ENCODE results near the gene HSPA2. TPM values are rescaled to one million over a fixed set of nuclear protein-coding genes. Genes with fewer than 3 reads are reported as not detected.

Gene HSPA2
- total RNA-seq, 1 experiment from 2014 or later, result 8.7 TPM

DNA sequence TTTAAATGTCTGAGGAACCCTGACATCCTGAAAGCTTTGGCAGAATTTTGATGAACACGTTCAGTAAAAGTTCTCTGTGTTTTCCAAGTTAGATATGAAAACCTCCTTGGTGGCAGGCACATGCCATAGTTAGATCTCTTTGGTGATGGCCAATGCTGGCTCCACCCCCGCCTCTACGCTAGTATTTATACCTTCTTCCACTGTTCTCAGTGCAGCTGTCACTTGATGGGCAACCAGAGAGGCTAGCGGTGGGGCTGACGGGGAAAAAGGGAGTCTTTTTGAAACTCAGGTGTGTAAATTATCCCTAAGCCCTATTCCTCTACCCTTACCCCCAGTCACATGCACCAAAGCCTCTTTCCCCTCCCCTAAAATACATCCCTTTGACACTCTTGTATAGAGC, 41.3 kb downstream of the HSPA2 start:
- Histone ChIP-seq H3K4me1 (peaks cover 21% of the 10 kb centered on the region), H3K36me3 (ENCODE audit: control insufficient read depth, insufficient read depth, low read length) (no peaks in the 10 kb centered on the region), H3K4me3 (ENCODE audit: low read depth, low read length) (no peak overlapping the region), H3K27me3 (replicated peaks; ENCODE audit: control insufficient read depth, insufficient read depth, low read length) (no peaks in the 10 kb centered on the region), H3K9me3 (no peaks in the 10 kb centered on the region)
- Mint-ChIP-seq H3K4me3 (ENCODE audit: unreplicated experiment) (no peak overlapping the region), H3K4me1 (ENCODE audit: low read depth, unreplicated experiment) (peaks cover 17% of the 10 kb centered on the region), H3K27me3 (ENCODE audit: insufficient read depth, unreplicated experiment) (no peaks in the 10 kb centered on the region), H3K9me3 (ENCODE audit: unreplicated experiment) (no peaks in the 10 kb centered on the region), H3K27ac (ENCODE audit: unreplicated experiment) (peak overlapping the region; percentile 75), H3K36me3 (ENCODE audit: insufficient read depth, unreplicated experiment) (no peaks in the 10 kb centered on the region)
- BruUV-seq (replicated peaks), result no TSS peak
- intact Hi-C loops (cut with micrococcal nuclease; ENCODE audit: unreplicated experiment), result no loop called here
- DNase-seq, result no peak
- TF ChIP-seq, protein P1, sequence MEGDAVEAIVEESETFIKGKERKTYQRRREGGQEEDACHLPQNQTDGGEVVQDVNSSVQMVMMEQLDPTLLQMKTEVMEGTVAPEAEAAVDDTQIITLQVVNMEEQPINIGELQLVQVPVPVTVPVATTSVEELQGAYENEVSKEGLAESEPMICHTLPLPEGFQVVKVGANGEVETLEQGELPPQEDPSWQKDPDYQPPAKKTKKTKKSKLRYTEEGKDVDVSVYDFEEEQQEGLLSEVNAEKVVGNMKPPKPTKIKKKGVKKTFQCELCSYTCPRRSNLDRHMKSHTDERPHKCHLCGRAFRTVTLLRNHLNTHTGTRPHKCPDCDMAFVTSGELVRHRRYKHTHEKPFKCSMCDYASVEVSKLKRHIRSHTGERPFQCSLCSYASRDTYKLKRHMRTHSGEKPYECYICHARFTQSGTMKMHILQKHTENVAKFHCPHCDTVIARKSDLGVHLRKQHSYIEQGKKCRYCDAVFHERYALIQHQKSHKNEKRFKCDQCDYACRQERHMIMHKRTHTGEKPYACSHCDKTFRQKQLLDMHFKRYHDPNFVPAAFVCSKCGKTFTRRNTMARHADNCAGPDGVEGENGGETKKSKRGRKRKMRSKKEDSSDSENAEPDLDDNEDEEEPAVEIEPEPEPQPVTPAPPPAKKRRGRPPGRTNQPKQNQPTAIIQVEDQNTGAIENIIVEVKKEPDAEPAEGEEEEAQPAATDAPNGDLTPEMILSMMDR (IDR thresholded peaks at IDR 0.05; ENCODE audit: insufficient read depth in 1 of 2, low read depth in 1 of 2, low read length in 1 of 2, severe bottlenecking in 1 of 2, unreplicated experiment in 1 of 2), result no peak
- ChIA-PET POLR2A (no interaction called here), CTCF (no interaction called here)

DNA sequence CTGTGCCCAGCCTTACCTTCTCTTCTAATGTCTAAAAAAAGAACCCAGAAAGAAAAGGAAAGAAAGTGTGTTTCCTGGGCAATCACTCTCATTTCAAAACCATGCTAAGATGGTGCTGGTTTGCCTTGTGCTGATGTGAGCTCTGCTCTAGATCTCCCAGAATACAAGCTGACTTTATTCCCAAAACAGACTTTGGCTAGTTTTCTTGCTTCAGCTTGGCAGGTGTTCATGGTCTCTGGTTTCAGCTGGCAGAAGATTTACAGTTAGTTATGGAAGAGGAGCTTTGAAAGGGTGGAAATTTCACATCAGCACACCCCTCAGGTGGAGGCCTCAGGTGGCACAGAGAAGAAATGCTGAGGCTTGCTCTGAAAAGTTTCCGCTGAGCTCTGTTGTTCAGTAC, 43.6 kb downstream of the HSPA2 start:
- Histone ChIP-seq H3K9me3 (no peaks in the 10 kb centered on the region), H3K36me3 (ENCODE audit: control insufficient read depth, insufficient read depth, low read length) (no peaks in the 10 kb centered on the region), H3K27me3 (replicated peaks; ENCODE audit: control insufficient read depth, insufficient read depth, low read length) (no peaks in the 10 kb centered on the region), H3K4me1 (peaks cover 21% of the 10 kb centered on the region), H3K4me3 (ENCODE audit: low read depth, low read length) (no peak overlapping the region)
- ChIA-PET CTCF (no interaction called here), POLR2A (no interaction called here)
- no TSS peak for BruUV-seq (replicated peaks)
- intact Hi-C loops (cut with micrococcal nuclease; ENCODE audit: unreplicated experiment), result no loop called here
- TF ChIP-seq, protein P1 (IDR thresholded peaks at IDR 0.05; ENCODE audit: insufficient read depth in 1 of 2, low read depth in 1 of 2, low read length in 1 of 2, severe bottlenecking in 1 of 2, unreplicated experiment in 1 of 2), result no peak
- DNase-seq, result no peak
- no peaks in the 10 kb centered on the region for H3K9me3 Mint-ChIP-seq (ENCODE audit: unreplicated experiment)
- no peak overlapping the region for H3K4me3 Mint-ChIP-seq (ENCODE audit: unreplicated experiment)
- no peaks in the 10 kb centered on the region for H3K36me3 Mint-ChIP-seq (ENCODE audit: insufficient read depth, unreplicated experiment)
- H3K27ac Mint-ChIP-seq (ENCODE audit: unreplicated experiment), result no peak overlapping the region
- peaks cover 17% of the 10 kb centered on the region for H3K4me1 Mint-ChIP-seq (ENCODE audit: low read depth, unreplicated experiment)
- H3K27me3 Mint-ChIP-seq (ENCODE audit: insufficient read depth, unreplicated experiment), result no peaks in the 10 kb centered on the region

DNA sequence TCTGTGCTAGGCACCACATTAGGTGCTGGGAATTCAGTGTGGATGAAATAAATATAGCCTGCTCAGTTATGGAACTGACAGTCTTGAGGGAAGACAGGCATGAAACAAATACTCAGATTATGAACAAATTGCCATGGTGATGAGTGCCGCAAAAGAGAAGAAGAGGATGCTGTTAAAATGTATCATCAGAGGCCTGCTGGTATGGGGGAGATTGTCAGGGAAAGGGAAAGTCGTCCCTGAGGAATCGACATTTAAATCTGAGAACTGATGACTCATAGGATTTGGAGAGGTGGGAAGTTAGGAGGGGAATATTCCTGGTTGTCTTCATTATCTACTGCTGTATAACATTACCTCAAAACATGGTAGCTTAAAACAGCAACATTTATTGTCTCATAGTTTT, 51.3 kb downstream of the HSPA2 start:
- ChIA-PET POLR2A (no interaction called here), CTCF (no interaction called here)
- Mint-ChIP-seq H3K4me1 (ENCODE audit: low read depth, unreplicated experiment) (peaks cover 7% of the 10 kb centered on the region), H3K27ac (ENCODE audit: unreplicated experiment) (no peak overlapping the region), H3K4me3 (ENCODE audit: unreplicated experiment) (no peak overlapping the region), H3K9me3 (ENCODE audit: unreplicated experiment) (no peaks in the 10 kb centered on the region), H3K36me3 (ENCODE audit: insufficient read depth, unreplicated experiment) (no peaks in the 10 kb centered on the region), H3K27me3 (ENCODE audit: insufficient read depth, unreplicated experiment) (no peaks in the 10 kb centered on the region)
- intact Hi-C loops (cut with micrococcal nuclease; ENCODE audit: unreplicated experiment), result no loop called here
- Histone ChIP-seq H3K4me1 (peaks cover 12% of the 10 kb centered on the region), H3K4me3 (ENCODE audit: low read depth, low read length) (no peak overlapping the region), H3K27me3 (replicated peaks; ENCODE audit: control insufficient read depth, insufficient read depth, low read length) (no peaks in the 10 kb centered on the region), H3K36me3 (ENCODE audit: control insufficient read depth, insufficient read depth, low read length) (no peaks in the 10 kb centered on the region), H3K9me3 (0 out of 2 replicates have a peak, but pooled peaks cover 3% of the 10 kb centered on the region)
- TF ChIP-seq, protein P1 (IDR thresholded peaks at IDR 0.05; ENCODE audit: insufficient read depth in 1 of 2, low read depth in 1 of 2, low read length in 1 of 2, severe bottlenecking in 1 of 2, unreplicated experiment in 1 of 2), result no peak
- no peak for DNase-seq
- no TSS peak for BruUV-seq (replicated peaks)

Other genes starting within 250 kb of the HSPA2 start
- 0.19 and 0.23 TPM in 2 replicates for gene ESR2, start 246.4 kb upstream of the HSPA2 start, total RNA-seq (2022)
- gene MTHFD1, start 152.4 kb upstream of the HSPA2 start, total RNA-seq (2022), result 180 and 203 TPM in 2 replicates
- gene AKAP5, start 75.2 kb upstream of the HSPA2 start, total RNA-seq (2022), result 15.0 and 15.9 TPM in 2 replicates
- 8.8 and 10.0 TPM in 2 replicates for gene ZBTB25, start 36.9 kb upstream of the HSPA2 start, total RNA-seq (2022)
- 34.3 TPM in 2 replicates for gene ZBTB1, start 36.0 kb upstream of the HSPA2 start, total RNA-seq (2022)
- 2.3 and 2.9 TPM in 2 replicates for gene PPP1R36, start 9.2 kb downstream of the HSPA2 start, total RNA-seq (2022)
- gene PLEKHG3, start 163.7 kb downstream of the HSPA2 start, total RNA-seq (2022), result 85.9 and 90.8 TPM in 2 replicates